GM19023 (cell line): ENCODE measurements around the gene ATP5F1A.
"Not testable (repeated sequence)": the region's sequence is repeated elsewhere in the genome, so short reads cannot be mapped to it uniquely, and the experiment has no call there.

Experiments used
- ATAC-seq: cut with Tn5 transposase; IDR thresholded peaks from one replicate; pipeline ENCODE4 v1.9.1; 2021; ENCODE audit warnings: mild to moderate bottlenecking, moderate library complexity; ENCODE audit not compliant: unreplicated experiment

ATP5F1A gene

GRCh38 chr18:46097801-46098615 is at the start of gene ATP5F1A:
ATP5F1A (minus strand) TSS chr18:46098296; CDS start chr18:46098231, 65 bp downstream.
- ATAC-seq: peak; percentile 86

- ATAC-seq: no peak
Measured at GRCh38 chr18:46141199-46141598, 43.1 kb upstream of the ATP5F1A start.

- ATAC-seq: no peak
Measured at GRCh38 chr18:46140173-46140572, 42.1 kb upstream of the ATP5F1A start.

DNA sequence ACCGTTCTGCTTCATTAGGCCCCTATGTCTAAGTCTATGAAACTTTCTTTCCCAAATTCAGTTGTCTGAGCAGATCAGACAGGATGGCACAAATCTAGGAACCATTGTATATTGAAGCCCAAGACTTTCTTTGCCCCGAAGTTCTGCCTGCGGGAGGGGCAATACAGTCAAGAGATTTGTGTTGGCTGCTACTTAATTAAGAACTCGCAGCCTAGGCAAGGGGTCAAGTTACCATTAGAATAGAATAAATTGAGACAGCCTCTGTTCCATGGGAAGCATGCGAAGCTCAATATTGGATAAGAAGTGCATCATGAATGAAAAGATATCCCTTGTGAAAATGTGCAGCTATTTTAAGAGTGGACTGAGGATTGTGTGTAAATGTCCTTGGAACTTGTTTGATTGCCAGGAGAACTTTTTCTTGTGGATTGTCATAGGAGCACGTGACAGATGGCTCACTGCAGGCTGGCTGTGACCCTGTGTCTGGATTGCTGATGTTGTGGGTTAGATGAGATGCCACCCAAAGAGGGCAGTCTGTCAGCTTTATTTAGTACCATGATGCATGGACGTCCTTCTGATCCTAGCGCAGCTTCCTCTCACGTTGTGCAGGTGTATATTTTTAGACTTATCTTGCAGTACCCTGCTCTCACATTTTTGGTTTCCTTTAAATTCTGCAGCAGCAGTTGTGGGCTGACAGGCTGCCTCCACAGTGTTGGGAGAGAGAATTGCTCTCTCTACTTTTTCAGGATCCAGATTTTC is 37.0 kb upstream of the ATP5F1A start:
- ATAC-seq: no peak

DNA sequence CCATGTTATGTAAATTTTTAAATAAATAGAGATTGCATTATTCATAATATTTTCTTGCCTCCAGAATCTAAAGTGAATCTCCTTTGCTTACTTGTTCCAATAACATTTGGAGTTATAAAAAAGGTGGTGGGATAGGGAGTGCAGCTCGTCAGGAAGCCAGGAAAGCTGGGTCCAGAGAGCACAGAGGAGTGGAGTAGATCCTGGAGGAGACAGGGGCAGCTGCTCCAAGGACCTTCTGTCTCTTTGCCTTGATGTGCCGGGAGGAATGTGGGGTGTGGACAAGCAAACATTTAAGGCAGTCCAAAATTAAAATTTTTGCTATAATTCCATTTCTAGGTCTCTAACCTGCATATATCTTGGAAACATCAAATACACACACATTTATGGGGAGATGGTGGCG is 35.4 kb upstream of the ATP5F1A start:
- no peak for ATAC-seq

GRCh38 chr18:46130549-46130948 is 32.5 kb upstream of the ATP5F1A start:
- not testable (repeated sequence) for ATAC-seq

DNA sequence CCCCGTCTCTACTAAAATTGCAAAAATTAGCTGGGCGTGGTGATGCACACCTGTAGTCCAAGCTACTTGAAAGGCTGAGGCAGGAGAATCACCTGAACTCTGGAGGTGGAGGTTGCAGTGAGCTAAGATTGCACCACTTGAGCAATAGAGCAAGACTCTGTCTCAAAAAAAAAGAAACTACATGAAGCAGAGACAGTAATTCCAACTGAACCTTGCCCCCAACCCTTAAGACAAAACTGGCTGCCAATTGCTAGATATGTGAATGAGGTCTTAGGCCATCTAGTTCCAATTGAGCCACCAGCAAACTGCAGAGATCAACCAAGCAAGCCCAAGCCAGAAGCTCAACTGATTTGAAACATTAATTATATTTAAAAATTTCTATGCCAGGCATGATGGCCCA is 32.0 kb upstream of the ATP5F1A start:
- ATAC-seq: no peak

GRCh38 chr18:46126625-46127024 is 28.5 kb upstream of the ATP5F1A start:
- not testable (repeated sequence) for ATAC-seq

GRCh38 chr18:46113751-46114150 is 15.7 kb upstream of the ATP5F1A start:
- ATAC-seq: no peak

GRCh38 chr18:46110406-46110805 is 12.3 kb upstream of the ATP5F1A start:
- ATAC-seq: no peak

DNA sequence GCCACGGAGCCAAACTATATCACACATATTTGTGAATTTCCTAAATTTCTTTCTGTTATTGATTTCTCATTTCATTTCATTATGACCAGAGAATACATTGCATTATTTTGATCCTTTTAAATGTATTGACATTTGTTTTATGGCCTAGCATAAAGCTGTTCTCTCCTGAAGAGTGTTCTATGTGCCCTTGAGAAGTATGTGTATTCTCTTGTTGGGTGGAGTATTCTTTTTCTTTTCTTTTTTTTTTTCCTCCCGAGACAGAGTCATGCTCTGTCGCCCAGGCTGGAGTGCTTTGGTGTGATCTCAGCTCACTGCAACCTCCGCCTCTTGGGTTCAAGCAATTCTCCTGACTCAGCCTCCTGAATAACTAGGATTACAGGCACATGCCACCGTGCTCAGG is 11.3 kb upstream of the ATP5F1A start:
- ATAC-seq: no peak

GRCh38 chr18:46104128-46104911 is 6.2 kb upstream of the ATP5F1A start, which contains the start of gene HAUS1:
HAUS1 (plus strand) TSS chr18:46104385; CDS start chr18:46104412, 27 bp downstream.
- ATAC-seq: peak; percentile 95

GRCh38 chr18:46099463-46099862 is 1.4 kb upstream of the ATP5F1A start:
- no peak for ATAC-seq

GRCh38 chr18:46098616-46098933 is 479 bp upstream of the ATP5F1A start:
- ATAC-seq: no peak

- ATAC-seq: peak; percentile 26
Measured at GRCh38 chr18:46097431-46097800, 680 bp downstream of the ATP5F1A start.

GRCh38 chr18:46096651-46097300 is 1.3 kb downstream of the ATP5F1A start:
- no peak for ATAC-seq

GRCh38 chr18:46095532-46095931 is 2.6 kb downstream of the ATP5F1A start:
- no peak for ATAC-seq

DNA sequence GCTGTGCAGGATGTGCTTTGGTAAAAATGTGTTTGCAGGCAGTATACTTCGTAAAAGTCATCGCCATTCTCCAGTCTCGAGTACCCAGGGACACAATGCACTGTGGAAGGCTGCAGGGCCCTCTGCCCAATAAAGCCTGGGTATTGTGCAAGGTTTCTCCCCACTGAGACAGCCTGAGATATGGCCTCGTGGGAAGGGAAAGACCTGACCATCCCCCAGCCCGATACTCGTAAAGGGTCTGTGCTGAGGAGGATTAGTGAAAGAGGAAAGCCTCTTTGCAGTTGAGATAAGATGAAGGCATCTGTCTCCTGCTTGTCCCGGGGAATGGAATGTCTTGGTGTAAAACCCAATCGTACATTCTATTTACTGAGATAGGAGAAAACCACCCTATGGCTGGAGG is 9.6 kb downstream of the ATP5F1A start:
- ATAC-seq: not testable (repeated sequence)

DNA sequence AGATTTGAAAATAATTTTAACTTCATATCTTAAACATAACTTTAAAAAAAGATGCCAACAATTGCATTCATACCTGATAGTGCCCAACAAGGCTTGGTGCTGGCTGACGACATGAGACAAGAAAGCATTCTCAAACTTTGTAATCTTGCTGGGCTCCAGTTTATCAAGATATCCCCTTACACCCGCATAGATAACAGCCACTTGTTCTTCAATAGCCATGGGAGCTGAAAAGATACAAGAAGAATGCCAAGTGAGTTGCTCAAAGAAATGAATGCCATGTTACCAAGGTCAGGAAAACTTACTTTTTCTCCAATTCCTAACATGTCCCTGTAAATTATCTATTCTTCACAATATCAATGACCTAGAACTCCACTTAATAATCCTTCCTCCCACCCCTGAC is 13.7 kb downstream of the ATP5F1A start:
- no peak for ATAC-seq

GRCh38 chr18:46080156-46080555 is 17.9 kb downstream of the ATP5F1A start:
- ATAC-seq: no peak

- ATAC-seq: no peak
Measured at GRCh38 chr18:46079336-46079735, 18.8 kb downstream of the ATP5F1A start.
